Central memory CD4-positive, alpha-beta T cell (primary cell): ENCODE results near the gene SMIM38.

ENCODE experiments used
- DNase-seq: peaks from one replicate; pipeline ENCODE4 v3.0.0; 2022

SMIM38 gene

DNA sequence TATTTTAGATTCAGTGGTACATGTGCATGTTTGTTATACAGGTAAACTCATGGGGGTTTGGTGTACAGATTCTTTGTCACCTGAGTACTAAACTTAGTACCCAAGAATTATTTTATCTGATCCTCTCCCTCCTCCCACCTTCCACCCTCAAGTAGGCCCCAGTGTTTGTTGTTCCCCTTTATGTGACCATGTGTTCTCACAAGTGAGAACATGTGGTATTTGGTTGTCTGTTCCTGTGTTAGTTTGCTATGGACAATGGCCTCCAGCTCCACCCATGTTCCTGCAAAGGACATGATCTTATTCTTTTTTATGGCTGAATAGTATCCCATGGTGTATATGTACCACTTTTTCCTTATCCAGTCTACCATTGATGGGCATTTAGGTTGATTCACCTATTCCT is 6.8 kb downstream of the SMIM38 start:
- no peak for DNase-seq

- DNase-seq = no peak
These were observed 8.1 kb downstream of the SMIM38 start for GRCh38 chr11:69163842-69164241.

GRCh38 chr11:69164824-69165223 is 9.1 kb downstream of the SMIM38 start:
- DNase-seq = no peak

GRCh38 chr11:69165775-69166174 is 10.0 kb downstream of the SMIM38 start:
- no peak for DNase-seq

GRCh38 chr11:69166218-69167115 is 10.7 kb downstream of the SMIM38 start:
- DNase-seq = no peak

- no peak for DNase-seq
These were observed 11.6 kb downstream of the SMIM38 start for GRCh38 chr11:69167130-69167915.

DNA sequence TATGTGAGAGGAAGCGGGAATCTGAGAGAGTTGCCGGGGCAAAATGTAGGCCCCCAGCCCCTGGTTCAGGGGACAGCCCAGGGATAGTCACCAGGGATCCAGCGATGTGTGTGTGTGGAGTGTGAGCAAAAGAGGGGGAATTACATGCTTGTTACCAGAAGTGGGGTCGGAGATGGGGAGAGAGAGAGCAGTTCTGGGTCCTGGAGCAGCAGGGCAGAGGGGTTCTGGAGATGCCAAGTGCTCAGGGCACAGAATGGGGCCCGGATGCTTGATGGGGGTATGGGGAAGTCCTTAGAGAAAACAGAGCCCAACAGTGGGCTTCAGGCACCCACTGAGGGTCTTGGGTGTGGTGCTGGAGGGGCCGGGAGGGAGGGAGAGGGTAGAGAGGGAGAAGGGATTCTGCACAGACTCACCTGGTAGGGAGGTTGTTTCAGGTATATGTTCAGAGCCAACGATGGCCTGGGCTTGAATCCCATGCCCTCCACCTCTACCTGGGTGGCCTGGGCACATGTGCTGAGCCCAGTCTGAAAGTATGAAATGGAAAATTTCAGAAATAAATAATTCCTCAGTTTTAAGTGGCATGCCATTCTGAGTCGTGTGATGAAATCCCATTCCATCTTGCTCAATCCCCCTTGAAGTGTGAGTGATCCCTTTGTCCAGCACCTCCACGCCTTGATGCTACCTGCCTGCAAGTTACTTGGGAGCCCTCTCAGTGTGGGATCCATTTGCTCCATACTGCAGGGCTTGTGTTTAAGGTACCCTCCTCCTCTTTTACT is 12.4 kb downstream of the SMIM38 start:
- DNase-seq = no peak

DNA sequence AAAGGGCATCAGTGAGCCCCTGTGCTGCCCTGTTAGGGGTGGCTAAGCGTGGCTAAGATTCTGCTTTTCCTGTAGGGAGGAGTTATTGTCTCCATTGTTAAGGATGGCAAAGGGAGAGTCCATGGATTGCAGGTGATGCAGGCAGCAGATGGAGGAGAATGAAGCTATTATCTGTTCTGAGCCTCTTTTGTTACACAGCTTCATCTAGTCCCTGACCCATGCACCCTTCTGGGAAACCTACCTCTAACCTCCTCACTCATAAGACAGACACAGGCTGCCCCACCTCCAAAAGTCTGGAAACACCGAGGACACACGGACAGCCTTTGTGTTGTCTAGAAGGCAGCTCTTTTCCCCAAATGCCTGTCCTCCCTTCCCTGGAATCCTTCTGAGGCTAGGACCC is 13.7 kb downstream of the SMIM38 start:
- no peak for DNase-seq

DNA sequence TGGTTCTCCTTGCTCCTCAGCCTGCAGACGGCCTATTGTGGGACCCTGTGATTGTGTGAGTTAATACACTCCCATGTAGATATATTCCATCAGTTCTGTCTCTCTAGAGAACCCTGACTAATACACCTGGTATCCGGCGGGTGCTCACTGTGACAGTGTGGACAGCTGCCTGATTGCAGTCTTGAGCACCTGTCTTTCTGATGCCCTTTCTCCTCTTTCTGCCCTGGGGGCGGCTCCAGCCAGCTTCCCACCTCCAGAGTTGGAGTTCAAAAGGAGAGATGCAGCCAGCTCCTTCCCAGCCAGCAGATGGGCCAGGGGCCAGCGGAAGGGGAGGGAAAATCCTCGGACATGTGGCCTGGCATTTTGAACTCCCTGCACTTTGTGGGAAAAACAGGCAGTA is 15.0 kb downstream of the SMIM38 start:
- no peak for DNase-seq

DNA sequence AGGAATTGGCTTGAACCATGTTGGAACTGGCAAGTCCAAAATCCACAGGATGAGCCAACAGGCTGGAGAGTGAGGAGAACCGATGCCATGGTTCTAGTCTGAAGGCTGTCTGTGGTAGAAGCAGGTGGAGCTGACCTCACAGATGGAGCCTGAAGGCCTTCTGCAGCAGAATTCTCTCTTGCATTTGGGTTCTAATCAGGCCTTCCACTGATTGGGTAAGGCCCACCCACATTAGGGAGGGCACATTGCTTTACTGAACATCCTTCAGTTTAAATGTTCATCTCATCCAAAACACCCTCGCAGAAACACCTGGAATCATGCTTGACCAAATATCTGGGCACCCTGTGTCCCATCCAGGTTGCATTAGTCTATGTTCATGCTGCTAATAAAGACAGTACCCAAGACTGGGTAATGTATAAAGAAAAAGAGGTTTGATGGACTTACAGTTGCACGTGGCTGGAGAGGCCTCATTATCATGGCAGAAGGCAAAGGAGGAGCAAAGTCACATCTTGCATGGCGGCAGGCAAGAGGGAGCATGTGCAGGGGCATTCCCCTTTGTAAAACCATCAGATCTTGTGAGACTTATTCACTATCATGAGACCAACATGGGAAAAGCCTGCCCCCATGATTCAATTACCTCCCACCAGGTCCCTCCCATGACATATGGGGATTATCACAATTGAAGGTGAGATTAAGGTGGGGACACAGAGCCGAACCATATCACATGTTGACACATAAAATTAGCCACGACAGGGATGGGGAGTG is 15.9 kb downstream of the SMIM38 start:
- no peak for DNase-seq

DNA sequence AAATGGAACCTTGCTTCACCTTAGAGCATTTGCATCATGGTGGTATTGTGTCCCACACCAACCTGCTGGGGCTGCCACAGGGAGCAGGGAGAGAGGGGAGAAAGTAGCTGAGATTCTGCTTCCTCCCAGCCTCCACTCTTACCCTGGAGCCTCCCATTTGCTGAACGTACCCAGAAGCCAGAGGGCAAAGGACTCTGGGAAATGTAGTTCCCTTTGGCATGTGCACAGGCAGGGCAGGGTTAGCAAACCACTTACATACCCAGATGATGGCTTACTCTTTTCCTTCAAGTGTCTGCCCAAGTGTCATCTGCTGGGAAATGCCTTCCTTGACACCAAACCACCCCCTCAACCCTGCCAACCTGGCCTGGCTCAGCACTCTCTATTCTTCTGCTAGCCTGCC is 16.9 kb downstream of the SMIM38 start:
- no peak for DNase-seq

DNA sequence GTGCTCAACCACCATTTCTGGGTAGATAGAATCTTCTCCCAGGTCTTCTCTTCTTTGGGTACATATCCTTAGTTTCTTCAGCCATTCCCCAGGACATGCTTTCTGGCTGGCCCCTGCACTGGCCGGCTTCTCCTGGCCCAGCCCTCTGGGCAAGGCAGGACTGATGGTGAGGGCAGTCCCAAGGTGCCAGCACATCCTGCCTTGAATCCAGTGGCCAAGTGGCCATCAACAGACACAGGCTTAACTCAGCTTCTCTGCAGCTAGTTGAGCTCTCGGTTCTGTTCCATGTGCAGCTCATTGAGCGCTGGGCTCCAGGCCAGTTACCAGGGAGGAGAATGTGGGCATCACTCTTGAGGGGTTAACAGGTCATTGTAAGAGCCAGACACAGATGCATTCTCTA is 17.6 kb downstream of the SMIM38 start:
- DNase-seq = no peak

DNA sequence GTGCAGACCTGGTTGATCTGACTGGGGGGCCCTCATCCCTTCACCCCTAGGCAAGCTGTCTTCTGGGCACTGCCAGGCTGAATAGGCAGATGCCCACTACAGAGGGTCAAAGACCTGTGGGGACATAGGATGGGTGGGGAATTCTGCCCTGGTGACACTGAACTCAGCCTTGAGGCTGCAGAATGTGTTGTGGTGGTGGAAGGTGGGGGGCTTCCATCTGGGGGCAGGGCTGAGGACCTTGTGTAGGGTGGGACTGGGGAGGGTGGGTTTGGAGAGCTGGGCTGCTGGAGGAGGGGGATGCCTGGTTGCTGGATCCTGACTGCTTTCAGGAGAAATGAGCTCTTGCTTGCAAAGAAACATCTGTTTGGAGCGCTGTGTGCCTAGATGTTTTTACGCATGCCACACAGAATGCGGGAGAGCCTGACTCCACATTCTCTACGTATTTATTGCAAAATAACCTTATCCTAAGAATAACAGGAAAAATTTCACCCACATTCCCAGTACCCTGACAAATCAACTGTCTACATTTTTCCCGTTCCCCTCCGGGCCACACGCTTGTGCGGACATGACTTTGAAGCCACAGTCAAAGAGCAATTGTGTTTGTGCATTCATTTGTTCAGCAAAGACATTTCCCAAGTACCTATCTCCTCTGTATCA is 18.3 kb downstream of the SMIM38 start:
- no peak for DNase-seq

DNA sequence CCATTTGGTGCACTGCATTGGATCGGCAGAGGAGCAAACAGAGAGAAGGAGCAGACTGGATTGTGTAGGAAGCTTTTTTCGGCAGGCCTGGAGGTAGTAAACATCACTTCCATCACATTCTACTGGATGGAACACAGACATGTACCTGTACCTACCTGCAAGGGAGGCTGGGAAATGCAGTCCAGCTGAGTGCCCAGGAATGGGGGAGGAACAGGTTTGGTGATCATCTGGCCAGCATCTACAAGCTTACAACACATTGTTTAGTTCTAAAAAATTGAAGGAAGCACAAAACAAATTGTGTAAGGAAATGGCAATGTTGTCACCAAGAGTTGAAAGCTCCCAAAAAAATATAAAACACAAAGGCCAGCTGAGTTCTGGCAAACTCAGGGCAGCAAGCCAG is 19.1 kb downstream of the SMIM38 start:
- DNase-seq = no peak

DNA sequence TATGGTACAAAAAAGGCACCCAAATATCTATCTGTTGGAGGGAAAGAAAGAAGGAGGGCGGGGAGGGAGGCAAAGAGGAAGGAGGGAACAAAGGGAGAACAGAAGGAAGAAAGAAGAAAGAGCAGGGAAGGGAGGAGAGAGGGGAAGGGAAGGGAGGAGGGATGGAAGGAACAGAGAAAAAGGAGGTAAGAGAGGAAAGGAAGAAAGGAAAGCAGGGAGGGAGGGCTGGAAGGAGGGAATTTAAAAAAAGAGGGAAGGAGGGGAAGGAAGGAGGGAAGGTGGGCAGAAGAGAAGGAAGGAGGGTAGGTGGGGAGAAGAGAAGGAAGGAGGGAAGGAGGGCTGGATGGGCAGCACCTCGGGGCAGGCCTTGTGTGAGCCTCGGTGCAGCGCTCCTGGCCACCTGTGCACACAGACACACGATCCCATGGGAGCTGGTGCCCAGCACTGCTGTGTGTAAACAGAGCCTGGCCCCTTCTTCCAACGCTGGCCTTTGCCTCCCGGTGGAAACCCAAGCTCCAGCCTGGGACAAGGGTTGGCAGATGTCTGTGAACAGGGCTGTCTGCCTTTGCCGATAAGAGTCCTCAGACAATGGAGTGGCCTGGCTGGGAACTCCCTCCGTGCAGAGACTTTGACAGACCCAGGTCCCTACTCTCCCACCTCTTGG is 23.2 kb downstream of the SMIM38 start:
- DNase-seq = no peak

GRCh38 chr11:69180226-69180625 is 24.5 kb downstream of the SMIM38 start:
- no peak for DNase-seq

- DNase-seq = no peak
These were observed 25.0 kb downstream of the SMIM38 start for GRCh38 chr11:69180726-69181125.

- DNase-seq = no peak
These were observed 27.9 kb downstream of the SMIM38 start for GRCh38 chr11:69183613-69184012.

DNA sequence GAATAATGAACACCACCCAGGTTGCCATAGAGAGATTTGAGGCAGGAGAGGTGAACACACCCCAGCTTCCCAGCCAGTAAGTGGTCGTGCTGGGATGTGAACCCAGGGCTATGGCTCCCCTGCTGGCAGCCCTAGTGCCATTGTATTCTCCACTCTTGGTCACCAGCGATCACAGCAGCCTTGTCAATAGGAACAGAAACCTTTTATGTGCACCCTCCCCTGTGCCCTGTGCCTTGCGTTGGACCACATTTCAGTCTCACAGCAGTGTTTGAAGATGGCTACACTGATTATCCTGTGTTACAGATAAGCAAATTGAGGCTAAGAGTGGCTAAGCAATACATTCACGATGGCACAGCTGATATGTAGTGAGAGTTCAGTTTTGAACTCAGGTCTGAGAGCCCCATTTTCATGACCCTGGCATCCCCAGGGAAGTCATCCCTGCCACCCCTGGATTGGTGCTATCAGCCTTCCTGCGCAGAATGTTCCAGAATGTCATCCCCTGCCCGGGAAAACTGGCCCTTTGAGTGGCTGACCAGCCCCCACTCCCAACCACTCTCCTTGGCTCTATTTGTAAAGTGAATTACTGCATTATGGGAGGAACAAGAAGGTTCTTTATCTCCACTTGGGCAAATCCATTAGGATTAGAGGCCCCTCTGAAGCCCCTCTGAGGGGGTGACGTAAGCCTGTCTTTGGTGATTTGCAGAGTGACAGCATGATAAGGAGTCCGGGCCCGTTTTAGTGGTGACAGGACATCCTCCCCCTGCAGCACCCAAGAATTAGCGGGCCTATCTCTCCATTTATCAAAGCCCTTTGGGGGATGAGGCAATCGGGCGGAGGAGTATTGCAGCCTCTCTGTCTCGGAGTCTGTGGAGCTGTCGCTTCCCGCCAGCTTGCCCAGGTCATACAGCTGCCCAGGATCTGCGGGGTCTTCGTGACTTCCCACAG is 30.9 kb downstream of the SMIM38 start:
- DNase-seq = no peak

DNA sequence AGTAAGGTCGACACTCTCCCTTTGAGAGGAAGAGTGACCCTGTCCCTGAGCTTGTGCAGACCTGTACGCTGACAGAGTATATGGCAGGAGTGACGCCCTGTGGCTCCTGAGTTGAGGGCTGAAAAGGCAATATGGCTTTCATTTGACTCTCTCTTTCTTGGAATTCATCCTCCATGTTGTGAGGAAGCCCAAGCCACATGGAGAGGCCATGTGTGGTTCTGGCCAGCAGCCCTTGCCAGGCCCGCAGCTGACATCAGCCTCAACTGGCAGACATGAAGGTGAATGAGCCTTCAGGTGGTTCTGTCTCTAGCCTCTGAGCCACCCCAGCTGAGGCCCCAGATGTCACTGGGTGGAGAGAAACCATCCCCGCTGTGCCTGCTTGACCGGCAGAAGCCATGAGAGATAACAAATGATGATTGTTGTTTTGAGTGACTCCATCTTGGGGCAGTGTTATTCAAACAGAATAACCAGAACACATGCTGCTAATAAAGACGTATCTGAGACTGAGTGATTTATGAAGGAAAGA is 31.9 kb downstream of the SMIM38 start:
- no peak for DNase-seq
